Osteoblast (primary cell): ENCODE data around the gene AK3. TPM values are rescaled to one million over a fixed set of nuclear protein-coding genes. Genes with fewer than 3 reads are reported as not detected.

ENCODE experiments used
- DNase-seq: peaks from one replicate; pipeline ENCODE4 v3.0.0; 2011; ENCODE audit warnings: low spot score, mixed read lengths; ENCODE audit not compliant: insufficient read length; ENCODE audit errors: missing footprints
- H2AFZ ChIP-seq: 2 replicates; pipeline ENCODE4 v1.6.0; 2011; ENCODE audit warnings: mild to moderate bottlenecking, low read length
- H3K27ac ChIP-seq: 2 replicates; pipeline ENCODE4 v1.5.1; 2011; ENCODE audit warnings: mild to moderate bottlenecking, low read depth, low read length, moderate library complexity
- H3K27me3 ChIP-seq: 2 replicates; pipeline ENCODE4 v1.6.0; 2012; ENCODE audit warnings: mild to moderate bottlenecking, control low read depth, inconsistent platforms, low read length, moderate library complexity; ENCODE audit not compliant: insufficient read depth
- H3K36me3 ChIP-seq: 2 replicates; pipeline ENCODE4 v1.5.1; 2011; ENCODE audit warnings: mild to moderate bottlenecking, low read length, control low read depth, moderate library complexity; ENCODE audit not compliant: insufficient read depth
- H3K4me1 ChIP-seq: 2 replicates; pipeline ENCODE4 v1.5.1; 2011; ENCODE audit warnings: mild to moderate bottlenecking, low read length, control low read depth, moderate library complexity; ENCODE audit not compliant: insufficient read depth
- H3K4me2 ChIP-seq: 2 replicates; pipeline ENCODE4 v1.6.0; 2011; ENCODE audit warnings: mild to moderate bottlenecking, low read length; ENCODE audit not compliant: insufficient read depth
- H3K4me3 ChIP-seq: fragments of 200-600 bp; sonication (generic); 3 replicates; pipeline ENCODE4 v1.5.1; 2012; ENCODE audit warnings: mild to moderate bottlenecking, low read length, inconsistent platforms; ENCODE audit not compliant: insufficient read depth
- H3K79me2 ChIP-seq: 2 replicates; pipeline ENCODE4 v1.6.0; 2012; ENCODE audit warnings: mild to moderate bottlenecking, low read length, control low read depth, inconsistent platforms; ENCODE audit not compliant: insufficient read depth
- H3K9me3 ChIP-seq: 2 replicates; pipeline ENCODE4 v1.5.1; 2011; ENCODE audit warnings: low read depth, low read length, control low read depth
- H4K20me1 ChIP-seq: 2 replicates; pipeline ENCODE4 v1.6.0; 2012; ENCODE audit warnings: mild to moderate bottlenecking, low read length, control low read depth; ENCODE audit not compliant: insufficient read depth
- CTCF ChIP-seq: IDR thresholded peaks from 2 replicates; pipeline ENCODE4 v1.5.1; 2011; ENCODE audit warnings: mild to moderate bottlenecking, low read depth, low read length, moderate library complexity; ENCODE audit errors: extremely low read depth
- total RNA-seq: library from RNA; depleted of rRNA; stranded (reverse); fragments of >200 nt; gene quantifications from 2 replicates; pipeline ENCODE4 v1.2.3, GENCODE V29; 2012

Gene AK3
- total RNA-seq, 1 donor, result 48.9 TPM

GRCh38 chr9:4709380-4709779, 31.6 kb downstream of the AK3 start:
- peaks cover 7% of the 10 kb centered on the region for H3K36me3 ChIP-seq
- no peak overlapping the region for H2AFZ ChIP-seq
- H3K4me2 ChIP-seq, result no peak overlapping the region
- DNase-seq, result no peak
- no peaks in the 10 kb centered on the region for H3K4me1 ChIP-seq
- no peak for TF ChIP-seq CTCF
- no peak overlapping the region for H3K4me3 ChIP-seq
- no peaks in the 10 kb centered on the region for H3K27me3 ChIP-seq
- H3K9me3 ChIP-seq, result no peaks in the 10 kb centered on the region
- H3K27ac ChIP-seq, result no peak overlapping the region
- H4K20me1 ChIP-seq, result peaks cover 7% of the 10 kb centered on the region
- no peaks in the 10 kb centered on the region for H3K79me2 ChIP-seq

- TF ChIP-seq CTCF, result no peak
- H3K4me3 ChIP-seq, result no peak overlapping the region
- H3K36me3 ChIP-seq, result peaks cover 11% of the 10 kb centered on the region
- no peak overlapping the region for H3K4me2 ChIP-seq
- no peaks in the 10 kb centered on the region for H3K79me2 ChIP-seq
- DNase-seq, result no peak
- no peak overlapping the region for H2AFZ ChIP-seq
- no peak overlapping the region for H3K27ac ChIP-seq
- H4K20me1 ChIP-seq, result peaks cover 3% of the 10 kb centered on the region
- peaks cover 8% of the 10 kb centered on the region for H3K4me1 ChIP-seq
- H3K9me3 ChIP-seq, result no peaks in the 10 kb centered on the region
- no peaks in the 10 kb centered on the region for H3K27me3 ChIP-seq
These were observed 33.9 kb downstream of the AK3 start for GRCh38 chr9:4706971-4707622.

DNA sequence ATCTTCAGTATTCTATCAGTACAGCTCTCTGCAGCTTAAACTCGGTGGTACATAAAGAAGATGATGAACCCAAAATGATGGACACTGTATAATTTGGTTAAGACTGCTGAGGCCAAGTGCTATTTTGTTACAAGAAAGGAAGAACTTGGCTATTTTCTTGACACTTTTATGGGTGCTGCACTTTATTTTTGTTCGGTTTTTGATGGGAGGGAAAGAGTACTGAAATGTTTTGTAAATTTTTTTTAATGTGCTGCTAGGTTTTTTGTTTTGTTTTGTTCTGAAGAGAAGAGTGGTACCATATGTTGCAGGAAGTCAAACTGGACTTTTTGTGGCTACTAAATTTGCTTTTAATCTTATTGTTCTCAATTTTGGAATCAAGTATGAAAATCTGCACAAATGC, 35.0 kb downstream of the AK3 start:
- Histone ChIP-seq H3K4me1 (peaks cover 8% of the 10 kb centered on the region), H3K36me3 (peaks cover 17% of the 10 kb centered on the region), H3K4me3 (no peak overlapping the region), H3K27me3 (no peaks in the 10 kb centered on the region), H3K4me2 (no peak overlapping the region), H3K79me2 (no peaks in the 10 kb centered on the region), H3K27ac (no peak overlapping the region), H4K20me1 (peaks cover 3% of the 10 kb centered on the region), H2AFZ (no peak overlapping the region), H3K9me3 (no peaks in the 10 kb centered on the region)
- no peak for DNase-seq
- no peak for TF ChIP-seq CTCF

DNA sequence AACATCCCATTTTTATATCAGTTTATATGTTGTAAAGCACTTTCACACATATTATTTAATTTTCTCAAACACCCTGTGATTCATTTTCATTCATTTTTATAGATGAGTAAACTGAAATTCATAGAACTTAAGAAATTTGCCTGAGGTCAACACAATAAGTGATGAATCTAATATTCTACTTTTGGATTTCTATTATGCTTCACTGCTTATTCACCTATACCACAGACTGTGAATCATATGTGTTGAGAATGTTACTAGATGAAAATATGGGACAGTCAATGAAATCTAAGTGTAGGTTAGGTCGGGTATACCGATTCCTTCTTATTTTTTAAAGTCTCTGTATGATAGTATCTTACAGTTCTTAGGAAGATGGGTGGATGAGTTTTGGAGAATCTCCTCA, 36.9 kb downstream of the AK3 start:
- no peak for DNase-seq
- Histone ChIP-seq H3K4me3 (no peak overlapping the region), H4K20me1 (peaks cover 3% of the 10 kb centered on the region), H2AFZ (no peak overlapping the region), H3K27me3 (no peaks in the 10 kb centered on the region), H3K9me3 (no peaks in the 10 kb centered on the region), H3K4me1 (peaks cover 8% of the 10 kb centered on the region), H3K4me2 (no peak overlapping the region), H3K79me2 (no peaks in the 10 kb centered on the region), H3K36me3 (peaks cover 26% of the 10 kb centered on the region), H3K27ac (no peak overlapping the region)
- TF ChIP-seq CTCF, result no peak
